Left ventricle myocardium inferior (tissue), 1 donor: ENCODE measurements around the gene IGSF21. TPM values are rescaled to one million over a fixed set of nuclear protein-coding genes. Genes with fewer than 3 reads are reported as not detected.
A peak's percentile ranks its signal among the peaks of the same experiment; 100 is the strongest.

Experiments used
- DNase-seq: peaks from one replicate; pipeline ENCODE4 v3.0.0-alpha.2; 2020
- H3K27ac ChIP-seq: fragments of 200-600 bp; replicated peaks from 2 replicates; pipeline ENCODE4 v1.8.0; 2021
- H3K27me3 ChIP-seq: fragments of 200-600 bp; 2 replicates; pipeline ENCODE4 v1.8.0; 2021; ENCODE audit warnings: low read depth
- H3K36me3 ChIP-seq: fragments of 200-600 bp; 2 replicates; pipeline ENCODE4 v1.8.0; 2021
- H3K4me1 ChIP-seq: fragments of 200-600 bp; 2 replicates; pipeline ENCODE4 v1.8.0; 2021
- H3K4me3 ChIP-seq: fragments of 200-600 bp; 2 replicates; pipeline ENCODE4 v1.8.0; 2021; ENCODE audit warnings: mild to moderate bottlenecking, moderate library complexity
- H3K9me3 ChIP-seq: fragments of 200-600 bp; replicated peaks from 2 replicates; pipeline ENCODE4 v1.8.0; 2021
- CTCF ChIP-seq: fragments of 200-600 bp; IDR thresholded peaks from 2 replicates; pipeline ENCODE4 v1.8.0; 2021; ENCODE audit warnings: antibody characterized with exemption, mild to moderate bottlenecking, borderline replicate concordance
- intact Hi-C: fragments of 100-400 bp; cut with micrococcal nuclease; formaldehyde crosslinking; loops from one replicate; pipeline ENCODE4 v1.11.0; 2022
- total RNA-seq: library from RNA; stranded (reverse); fragmentation: NEBNext Ultra II Directional; extraction: Animal tissue kit (Norgen Biotek cat#: 25700); gene quantifications from one replicate; pipeline ENCODE4 v1.2.1, GENCODE V29; 2021
- donor health status: DM: no; HTN: yes; CAD: no; lungs with severe emphysema.

Gene IGSF21
- total RNA-seq, 1 donor from 2014 or later, result 0.47 TPM

GRCh38 chr1:18203645-18204044, 96.0 kb downstream of the IGSF21 start:
- no peak for DNase-seq
- Histone ChIP-seq H3K36me3 (no peaks in the 10 kb centered on the region), H3K9me3 (peaks cover 12% of the 10 kb centered on the region), H3K4me1 (no peaks in the 10 kb centered on the region), H3K27me3 (peaks cover 89% of the 10 kb centered on the region), H3K27ac (no peak overlapping the region), H3K4me3 (no peak overlapping the region)
- intact Hi-C loops, result no loop called here
- no peak for TF ChIP-seq CTCF

GRCh38 chr1:18204575-18204974, 97.0 kb downstream of the IGSF21 start:
- intact Hi-C loops, result no loop called here
- H3K9me3 ChIP-seq, result peaks cover 12% of the 10 kb centered on the region
- TF ChIP-seq CTCF, result no peak

GRCh38 chr1:18205319-18205718, 97.7 kb downstream of the IGSF21 start:
- peaks cover 85% of the 10 kb centered on the region for H3K27me3 ChIP-seq
- H3K9me3 ChIP-seq, result peaks cover 12% of the 10 kb centered on the region
- H3K36me3 ChIP-seq, result no peaks in the 10 kb centered on the region
- no peak for DNase-seq
- no peak overlapping the region for H3K27ac ChIP-seq
- TF ChIP-seq CTCF, result no peak
- intact Hi-C loops, result no loop called here
- H3K4me3 ChIP-seq, result no peak overlapping the region
- no peaks in the 10 kb centered on the region for H3K4me1 ChIP-seq

More at GRCh38 chr1:18204575-18204974, 97.0 kb downstream of the IGSF21 start:
- no peaks in the 10 kb centered on the region for H3K36me3 ChIP-seq
- peaks cover 86% of the 10 kb centered on the region for H3K27me3 ChIP-seq
- no peak overlapping the region for H3K27ac ChIP-seq
- H3K4me1 ChIP-seq, result no peaks in the 10 kb centered on the region
- no peak overlapping the region for H3K4me3 ChIP-seq
- no peak for DNase-seq

GRCh38 chr1:18211764-18212163, 104.2 kb downstream of the IGSF21 start:
- Histone ChIP-seq H3K27me3 (peaks cover 83% of the 10 kb centered on the region), H3K36me3 (no peaks in the 10 kb centered on the region), H3K27ac (no peak overlapping the region), H3K9me3 (peaks cover 8% of the 10 kb centered on the region), H3K4me1 (no peaks in the 10 kb centered on the region), H3K4me3 (no peak overlapping the region)
- TF ChIP-seq CTCF, result no peak
- no peak for DNase-seq
- intact Hi-C loops, result no loop called here

- TF ChIP-seq CTCF, result peak; percentile 28
- Histone ChIP-seq H3K27me3 (peaks cover 81% of the 10 kb centered on the region), H3K9me3 (peaks cover 24% of the 10 kb centered on the region), H3K36me3 (no peaks in the 10 kb centered on the region), H3K27ac (no peak overlapping the region), H3K4me3 (no peak overlapping the region), H3K4me1 (no peaks in the 10 kb centered on the region)
- no peak for DNase-seq
- intact Hi-C loops, result no loop called here
Measured at GRCh38 chr1:18217398-18218043, 109.9 kb downstream of the IGSF21 start.
